Calu3 (cell line): ENCODE measurements around the gene TNFRSF4. TPM values are rescaled to one million over a fixed set of nuclear protein-coding genes. Genes with fewer than 3 reads are reported as not detected.

Experiments
- BruUV-seq: library from RNA; stranded (reverse); fragments of 400-500 nt; replicated peaks from 2 replicates; lab custom pipeline; 2021; lab: Mats Ljungman, UMichigan
- CTCF ChIA-PET: fragments of 300-600 bp; sonication (Branson Sonifier 250); formaldehyde crosslinking; loops from one replicate; lab custom pipeline; 2022; ENCODE audit warnings: antibody characterized with exemption; lab: Charles Lee
- DNase-seq: peaks from one replicate; pipeline ENCODE4 v3.0.0; 2022
- H3K27ac Mint-ChIP-seq: one replicate; pipeline ENCODE4 v1.8.0; 2022; ENCODE audit warnings: mixed read lengths; ENCODE audit not compliant: unreplicated experiment
- H3K27me3 Mint-ChIP-seq: one replicate; pipeline ENCODE4 v1.8.0; 2022; ENCODE audit warnings: mixed read lengths; ENCODE audit not compliant: unreplicated experiment
- H3K36me3 Mint-ChIP-seq: one replicate; pipeline ENCODE4 v1.8.0; 2022; ENCODE audit warnings: mild to moderate bottlenecking, moderate library complexity, mixed read lengths; ENCODE audit not compliant: insufficient read depth, unreplicated experiment
- H3K4me1 Mint-ChIP-seq: one replicate; pipeline ENCODE4 v1.8.0; 2022; ENCODE audit warnings: mild to moderate bottlenecking, low read depth, mixed read lengths; ENCODE audit not compliant: unreplicated experiment
- H3K4me3 Mint-ChIP-seq: one replicate; pipeline ENCODE4 v1.8.0; 2022; ENCODE audit warnings: mild to moderate bottlenecking, low read depth, moderate library complexity, mixed read lengths; ENCODE audit not compliant: unreplicated experiment
- H3K9me3 Mint-ChIP-seq: one replicate; pipeline ENCODE4 v1.8.0; 2022; ENCODE audit warnings: low read depth, mixed read lengths; ENCODE audit not compliant: unreplicated experiment
- intact Hi-C: fragments of 100-400 bp; cut with micrococcal nuclease; formaldehyde crosslinking; loops from one replicate; pipeline ENCODE4 v1.10.0; 2022; ENCODE audit not compliant: unreplicated experiment
- total RNA-seq: library from RNA; stranded (reverse); gene quantifications from 2 replicates; pipeline ENCODE4 v1.2.3, GENCODE V29; 2022
- TF ChIP-seq, protein P1 (sequence below): fragments of 200-600 bp; IDR thresholded peaks from one replicate; pipeline ENCODE4 v1.8.0; 2022; ENCODE audit warnings: antibody characterized with exemption; ENCODE audit not compliant: unreplicated experiment

Gene TNFRSF4
- total RNA-seq, 1 experiment from 2014 or later = not detected

DNA sequence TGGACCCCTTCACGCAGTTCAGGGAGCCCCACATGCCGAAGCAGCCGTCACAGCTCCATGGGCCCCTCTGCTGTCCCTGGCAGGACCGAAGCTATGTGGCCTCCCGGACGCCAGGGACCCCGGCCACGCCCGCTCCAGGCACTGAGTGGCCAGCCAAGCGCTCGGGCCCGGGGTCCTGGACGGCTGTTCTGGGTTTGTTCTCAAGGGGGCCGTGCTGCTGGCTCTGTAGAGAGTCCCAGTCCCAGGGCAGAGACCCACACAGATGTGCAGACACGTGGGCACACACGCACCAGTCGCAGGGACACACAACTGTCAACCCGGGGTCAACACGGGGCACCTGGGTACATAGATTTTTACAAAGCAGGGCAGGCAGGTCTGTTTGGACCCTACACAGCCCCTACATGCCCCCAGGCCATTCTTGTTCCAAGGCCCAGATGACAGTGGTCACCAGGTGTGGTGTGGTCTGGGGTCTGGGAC is 24.8 kb upstream of the TNFRSF4 start:
- CTCF ChIA-PET = interaction anchor here (1.0 kb wide), 1 partner anchor 165 kb away, joined by 4 read pairs; the partner anchor contains the start of gene RNF223
- intact Hi-C loops = loop anchor here (10.0 kb wide), 1 partner anchor 74 kb away; no protein-coding TSS in a partner anchor
- H3K27ac Mint-ChIP-seq = peak overlapping the region; percentile 90

DNA sequence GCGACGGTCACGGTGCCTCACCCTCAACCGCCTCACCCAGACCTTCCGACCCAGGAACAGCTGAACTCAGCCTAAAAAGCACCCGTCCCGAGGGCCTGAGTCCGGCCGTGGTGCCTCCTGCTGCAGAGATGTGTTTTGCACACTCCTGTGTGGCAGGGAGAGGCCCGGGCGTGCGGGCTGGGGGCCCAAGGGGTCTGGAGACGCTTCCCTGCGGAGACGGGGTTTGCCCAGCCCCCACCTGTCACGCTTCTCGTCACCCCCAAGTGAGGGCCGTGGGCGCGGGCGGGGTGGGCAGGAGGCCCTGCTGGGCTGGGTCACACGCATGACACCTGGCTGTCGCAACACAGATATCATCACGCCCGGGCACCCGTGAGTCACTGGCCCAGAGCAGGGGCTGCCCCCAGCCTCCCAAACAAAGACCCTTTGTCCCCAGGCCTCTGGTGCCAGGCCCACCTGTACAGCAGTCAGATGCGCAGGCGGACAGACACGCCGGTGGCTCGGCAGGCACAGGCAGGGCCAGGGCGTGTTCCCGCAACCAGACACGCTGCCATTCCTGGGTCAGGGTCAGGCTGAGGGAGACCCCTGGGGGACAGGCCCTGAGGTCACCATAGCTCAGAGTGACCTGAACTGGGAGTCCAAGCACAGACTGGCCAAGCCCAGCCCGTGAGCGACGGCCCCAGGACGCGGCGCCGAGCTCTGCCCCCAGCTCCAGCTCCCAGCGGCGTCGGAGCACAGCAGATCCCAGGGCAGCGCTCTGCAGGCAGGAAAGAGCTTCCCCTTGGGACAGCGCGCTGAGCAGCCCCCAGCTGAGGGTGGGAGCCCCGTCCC is 24.1 kb upstream of the TNFRSF4 start:
- DNase-seq = peak; percentile 89
- intact Hi-C loops = loop anchor here (10.0 kb wide), 1 partner anchor 73 kb away; no protein-coding TSS in a partner anchor
- peaks cover 8% of the 10 kb centered on the region for H3K4me1 Mint-ChIP-seq
- H3K4me3 Mint-ChIP-seq = peak overlapping the region; percentile 63
- CTCF ChIA-PET = interaction anchor here (1.0 kb wide), 1 partner anchor 164 kb away, joined by 4 read pairs; the partner anchor contains the start of gene RNF223
- H3K36me3 Mint-ChIP-seq = peaks cover 54% of the 10 kb centered on the region
- H3K9me3 Mint-ChIP-seq = no peaks in the 10 kb centered on the region
- H3K27me3 Mint-ChIP-seq = no peaks in the 10 kb centered on the region
- no TSS peak for BruUV-seq
- TF ChIP-seq, protein P1, sequence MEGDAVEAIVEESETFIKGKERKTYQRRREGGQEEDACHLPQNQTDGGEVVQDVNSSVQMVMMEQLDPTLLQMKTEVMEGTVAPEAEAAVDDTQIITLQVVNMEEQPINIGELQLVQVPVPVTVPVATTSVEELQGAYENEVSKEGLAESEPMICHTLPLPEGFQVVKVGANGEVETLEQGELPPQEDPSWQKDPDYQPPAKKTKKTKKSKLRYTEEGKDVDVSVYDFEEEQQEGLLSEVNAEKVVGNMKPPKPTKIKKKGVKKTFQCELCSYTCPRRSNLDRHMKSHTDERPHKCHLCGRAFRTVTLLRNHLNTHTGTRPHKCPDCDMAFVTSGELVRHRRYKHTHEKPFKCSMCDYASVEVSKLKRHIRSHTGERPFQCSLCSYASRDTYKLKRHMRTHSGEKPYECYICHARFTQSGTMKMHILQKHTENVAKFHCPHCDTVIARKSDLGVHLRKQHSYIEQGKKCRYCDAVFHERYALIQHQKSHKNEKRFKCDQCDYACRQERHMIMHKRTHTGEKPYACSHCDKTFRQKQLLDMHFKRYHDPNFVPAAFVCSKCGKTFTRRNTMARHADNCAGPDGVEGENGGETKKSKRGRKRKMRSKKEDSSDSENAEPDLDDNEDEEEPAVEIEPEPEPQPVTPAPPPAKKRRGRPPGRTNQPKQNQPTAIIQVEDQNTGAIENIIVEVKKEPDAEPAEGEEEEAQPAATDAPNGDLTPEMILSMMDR = no peak
- peak overlapping the region; percentile 90 for H3K27ac Mint-ChIP-seq

More for the DNA sequence above, 24.8 kb upstream of the TNFRSF4 start:
- H3K27me3 Mint-ChIP-seq = no peaks in the 10 kb centered on the region
- no peaks in the 10 kb centered on the region for H3K9me3 Mint-ChIP-seq
- peak; percentile 41 for DNase-seq
- no TSS peak for BruUV-seq
- H3K4me1 Mint-ChIP-seq = peaks cover 4% of the 10 kb centered on the region
- peaks cover 54% of the 10 kb centered on the region for H3K36me3 Mint-ChIP-seq
- TF ChIP-seq, protein P1 = no peak
- peak overlapping the region; percentile 63 for H3K4me3 Mint-ChIP-seq

DNA sequence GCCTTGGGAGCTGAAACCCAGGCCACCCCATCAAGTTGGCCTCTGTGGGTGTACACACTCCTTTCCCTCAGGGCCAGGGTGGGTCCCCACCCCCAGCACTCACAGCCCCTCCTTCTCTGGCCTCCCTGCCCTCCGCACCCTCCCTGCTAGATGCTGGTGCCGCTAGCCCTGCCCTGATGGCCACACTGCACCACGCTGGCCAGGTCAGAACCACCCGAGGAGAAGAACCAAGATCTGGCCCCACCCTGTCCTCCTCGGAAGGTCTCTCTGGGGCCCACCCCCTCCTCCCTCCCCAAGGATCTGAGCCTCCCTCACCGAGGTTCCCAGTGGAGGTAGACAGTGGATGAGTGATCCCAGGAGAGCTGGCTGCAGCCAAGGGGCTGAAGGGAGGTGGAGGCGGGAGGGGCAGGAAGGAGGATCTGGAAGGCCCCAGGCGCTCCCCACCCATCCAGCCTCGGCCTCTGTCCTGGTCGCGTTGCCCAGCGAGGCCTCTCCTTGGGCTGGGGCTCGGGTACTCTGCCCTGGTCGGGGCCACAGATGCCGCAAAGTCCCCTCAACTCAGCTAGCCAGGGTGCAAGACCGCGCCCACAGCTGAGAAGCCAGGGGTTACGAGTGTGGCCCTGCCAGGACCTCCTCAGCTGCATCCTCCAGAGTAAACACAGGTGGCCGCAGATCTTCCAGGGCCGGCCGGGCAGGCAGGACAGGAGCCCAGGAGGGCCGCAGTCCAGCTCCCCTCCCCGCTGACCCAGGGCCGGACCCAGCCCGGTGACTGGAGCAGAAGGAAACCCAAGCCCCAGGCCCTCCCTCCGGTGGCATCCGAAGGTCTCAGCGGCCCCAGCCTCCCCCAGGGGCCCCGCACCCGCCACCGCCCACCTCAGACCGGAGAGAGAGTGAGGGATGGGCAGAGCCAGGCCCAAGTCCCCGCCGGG is 23.3 kb upstream of the TNFRSF4 start:
- Mint-ChIP-seq H3K36me3 (peaks cover 54% of the 10 kb centered on the region), H3K9me3 (no peaks in the 10 kb centered on the region), H3K4me3 (peak overlapping the region; percentile 63), H3K27me3 (no peaks in the 10 kb centered on the region), H3K4me1 (peaks cover 8% of the 10 kb centered on the region), H3K27ac (peak overlapping the region; percentile 44)
- CTCF ChIA-PET = interaction anchor here (0.6 to 1.0 kb wide), 2 partner anchors 111 to 163 kb away, joined by 4 read pairs; partner anchors contain the start of gene RNF223
- no TSS peak for BruUV-seq
- TF ChIP-seq, protein P1 = no peak
- intact Hi-C loops = loop anchor here (10.0 kb wide), 1 partner anchor 72 kb away; no protein-coding TSS in a partner anchor
- peak; percentile 46 for DNase-seq
